Frontal cortex (tissue), 4 donors: ENCODE measurements around the gene AP2M1. TPM values are rescaled to one million over a fixed set of nuclear protein-coding genes. Genes with fewer than 3 reads are reported as not detected.

ENCODE experiments used
- DNase-seq, 2 donors: peaks; one replicate each; pipeline ENCODE4 v3.0.0; 2012; ENCODE audit warnings: low spot score in 2 of 2
- FAIRE-seq: peaks from 2 replicates; lab custom pipeline; 2012; peaks lifted over from hg19 to GRCh38; lab: Jason Lieb, UNC
- total RNA-seq: library from RNA; depleted of rRNA; stranded (reverse); fragments of >200 nt; gene quantifications from one replicate; pipeline ENCODE4 v1.2.3, GENCODE V29; 2014
- donor health status: control.
- donor health status: control.
- donor health status: control.

Gene AP2M1
- total RNA-seq, 1 donor from 2014 or later, result 344 TPM

- no peak for DNase-seq
- no peak for FAIRE-seq
These were observed 34.7 kb downstream of the AP2M1 start for GRCh38 chr3:184209146-184209923.

GRCh38 chr3:184211297-184211696 lies 36.6 kb downstream of the AP2M1 start:
- no peak for DNase-seq
- no peak for FAIRE-seq

- DNase-seq, result no peak
- no peak for FAIRE-seq
These were observed 37.1 kb downstream of the AP2M1 start for GRCh38 chr3:184211718-184212117.

GRCh38 chr3:184218814-184219213 lies 44.2 kb downstream of the AP2M1 start:
- no peak for FAIRE-seq
- DNase-seq, result no peak

- FAIRE-seq (no peak), DNase-seq (no peak)
These were observed 47.9 kb downstream of the AP2M1 start for GRCh38 chr3:184222521-184222920.

- FAIRE-seq (no peak), DNase-seq (no peak)
These were observed 49.3 kb downstream of the AP2M1 start for GRCh38 chr3:184223946-184224345.

- FAIRE-seq, result no peak
- DNase-seq, result peak; percentile 56 to 57
These were observed 52.9 kb downstream of the AP2M1 start for GRCh38 chr3:184227481-184227935.

- no peak for FAIRE-seq
- DNase-seq, result peak in 1 of 2 donors; percentile 28
These were observed 53.9 kb downstream of the AP2M1 start for GRCh38 chr3:184228376-184229137.

- DNase-seq, result peak; percentile 83
- FAIRE-seq, result no peak
These were observed 54.9 kb downstream of the AP2M1 start, which contains the start of gene VWA5B2 for GRCh38 chr3:184229394-184230080. Gene VWA5B2 (plus strand): TSS chr3:184229585. CDS start chr3:184230529, 944 bp downstream.

GRCh38 chr3:184230081-184230602 lies 55.5 kb downstream of the AP2M1 start:
- peak; percentile 54 to 55 for DNase-seq
- FAIRE-seq, result no peak

- FAIRE-seq (no peak), DNase-seq (no peak)
These were observed 56.2 kb downstream of the AP2M1 start for GRCh38 chr3:184230603-184231528.

- no peak for FAIRE-seq
These were observed 57.0 kb downstream of the AP2M1 start for GRCh38 chr3:184231671-184232070.

GRCh38 chr3:184233127-184233843 lies 58.6 kb downstream of the AP2M1 start:
- DNase-seq (peak in 1 of 2 donors; percentile 17), FAIRE-seq (no peak)

More at GRCh38 chr3:184231671-184232070, 57.0 kb downstream of the AP2M1 start:
- peak in 1 of 2 donors; percentile 29 for DNase-seq

Other genes starting within 250 kb of the AP2M1 start
- gene ABCC5, start 157.0 kb upstream of the AP2M1 start, total RNA-seq, result 37.9 TPM
- not detected for gene HTR3D, start 143.1 kb upstream of the AP2M1 start, total RNA-seq
- not detected for gene HTR3C, start 121.8 kb upstream of the AP2M1 start, total RNA-seq
- not detected for gene HTR3E, start 77.8 kb upstream of the AP2M1 start, total RNA-seq
- gene EIF2B5, start 39.5 kb upstream of the AP2M1 start, total RNA-seq, result 42.8 TPM
- gene DVL3, start 19.5 kb upstream of the AP2M1 start, total RNA-seq, result 34.6 TPM
- 47.3 TPM for gene ABCF3, start 11.3 kb downstream of the AP2M1 start, total RNA-seq
- gene VWA5B2, start 54.7 kb downstream of the AP2M1 start, total RNA-seq, result 0.41 TPM
- gene ALG3, start 74.1 kb downstream of the AP2M1 start, total RNA-seq, result 11.0 TPM
- 0.82 TPM for gene EEF1AKMT4, start 74.8 kb downstream of the AP2M1 start, total RNA-seq
- 4.5 TPM for gene CAMK2N2, start 86.7 kb downstream of the AP2M1 start, total RNA-seq
- gene ECE2, start 101.2 kb downstream of the AP2M1 start, total RNA-seq, result 3.7 TPM
- 263 TPM for gene PSMD2, start 124.4 kb downstream of the AP2M1 start, total RNA-seq
- gene EIF4G1, start 139.8 kb downstream of the AP2M1 start, total RNA-seq, result 88.0 TPM
- 60.7 TPM for gene FAM131A, start 162.7 kb downstream of the AP2M1 start, total RNA-seq
- gene CLCN2, start 186.8 kb downstream of the AP2M1 start, total RNA-seq, result 7.3 TPM
- 33.8 TPM for gene POLR2H, start 186.9 kb downstream of the AP2M1 start, total RNA-seq
- gene THPO, start 203.4 kb downstream of the AP2M1 start, total RNA-seq, result 0.41 TPM
- 2.0 TPM for gene CHRD, start 205.2 kb downstream of the AP2M1 start, total RNA-seq